HL-60 (cell line): ENCODE data around the gene RIC8A.
A peak's percentile ranks its signal among the peaks of the same experiment; 100 is the strongest.

Source experiments
- DNase-seq, 2 experiments: peaks; one replicate each; pipeline ENCODE4 v3.0.0-alpha.2; 2010 to 2020; ENCODE audit warnings: low read depth in 1 of 2, low spot score in 1 of 2
- H3K27ac ChIP-seq: fragments of 250-450 bp; sonication (Bioruptor Pico); replicated peaks from 2 replicates; pipeline ENCODE4 v1.5.1; 2020; ENCODE audit warnings: mild to moderate bottlenecking, moderate library complexity
- H3K27me3 ChIP-seq: fragments of 250-450 bp; sonication (Bioruptor Pico); 2 replicates; pipeline ENCODE4 v1.5.1; 2021; ENCODE audit warnings: mild to moderate bottlenecking, moderate library complexity; ENCODE audit not compliant: insufficient read depth, poor library complexity, severe bottlenecking
- H3K4me3 ChIP-seq: replicated peaks from 2 replicates; pipeline ENCODE4 v1.5.1; 2011; ENCODE audit warnings: mild to moderate bottlenecking, control low read depth, low read length; ENCODE audit not compliant: insufficient read depth
- CTCF ChIP-seq: IDR thresholded peaks from one replicate; pipeline ENCODE4 v1.5.1; 2011; ENCODE audit warnings: low read length, control low read depth, inconsistent platforms; ENCODE audit not compliant: insufficient read depth
- GABPA ChIP-seq: IDR thresholded peaks from 2 replicates; pipeline ENCODE4 v1.6.1; 2012; ENCODE audit warnings: low read depth
- POLR2AphosphoS5 ChIP-seq: IDR thresholded peaks from 2 replicates; pipeline ENCODE4 v1.6.1; 2012; ENCODE audit warnings: low read depth
- REST ChIP-seq: IDR thresholded peaks from 2 replicates; pipeline ENCODE4 v1.6.1; 2012; ENCODE audit warnings: low read depth; ENCODE audit not compliant: insufficient replicate concordance
- SPI1 ChIP-seq: IDR thresholded peaks from 2 replicates; pipeline ENCODE4 v1.6.1; 2012; ENCODE audit warnings: low read depth, mild to moderate bottlenecking, borderline replicate concordance

Gene RIC8A

GRCh38 chr11:232783-233565 is 25.5 kb downstream of the RIC8A start:
- no peak for DNase-seq
- Histone ChIP-seq H3K27me3 (no peaks in the 10 kb centered on the region), H3K4me3 (no peak overlapping the region), H3K27ac (no peak overlapping the region)
- TF ChIP-seq SPI1 (no peak), CTCF (no peak), REST (no peak), GABPA (no peak), POLR2AphosphoS5 (no peak)

GRCh38 chr11:235180-235579 is 27.7 kb downstream of the RIC8A start:
- H3K27ac ChIP-seq = peak overlapping the region; percentile 96; the same call in 1 of the 2 replicates
- no peak for DNase-seq
- no peak overlapping the region; the same call in 1 of the 2 replicates for H3K4me3 ChIP-seq
- H3K27me3 ChIP-seq = no peaks in the 10 kb centered on the region
- TF ChIP-seq GABPA (no peak), REST (no peak), CTCF (no peak), SPI1 (no peak), POLR2AphosphoS5 (no peak)

GRCh38 chr11:235609-235996 is 28.1 kb downstream of the RIC8A start:
- H3K27ac ChIP-seq = peak overlapping the region; percentile 96
- TF ChIP-seq GABPA = no peak
- no peak for TF ChIP-seq CTCF
- TF ChIP-seq REST = no peak
- no peak for TF ChIP-seq SPI1
- TF ChIP-seq POLR2AphosphoS5 = no peak

More at GRCh38 chr11:235609-235996, 28.1 kb downstream of the RIC8A start:
- H3K4me3 ChIP-seq = peak overlapping the region; percentile 48
- no peak for DNase-seq
- H3K27me3 ChIP-seq = no peaks in the 10 kb centered on the region
